HG03139 (cell line): ENCODE data around the gene PRRC2C.

Experiments used
- ATAC-seq: cut with Tn5 transposase; IDR thresholded peaks from one replicate; pipeline ENCODE4 v1.9.1; 2021; ENCODE audit not compliant: unreplicated experiment

Gene PRRC2C

DNA sequence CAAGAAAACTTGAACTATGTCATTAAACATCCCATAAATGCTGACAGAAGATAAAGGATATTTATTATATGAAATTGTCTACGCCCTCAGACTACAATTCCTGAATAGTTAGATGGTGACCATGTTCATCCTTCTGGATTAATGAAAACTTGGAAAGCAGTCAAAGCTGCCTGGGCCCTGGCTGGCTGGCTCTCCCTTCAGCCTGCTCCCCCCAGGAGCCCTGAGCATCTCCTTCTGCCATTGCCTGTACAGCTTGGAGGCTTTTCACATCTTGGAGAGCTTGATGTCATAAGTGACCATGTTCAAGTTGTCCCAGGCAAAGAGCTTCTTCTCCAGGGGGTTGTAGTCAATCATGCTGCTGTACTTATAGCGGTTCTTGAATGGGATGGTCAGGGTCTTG lies 150.3 kb downstream of the PRRC2C start:
- ATAC-seq: no peak

DNA sequence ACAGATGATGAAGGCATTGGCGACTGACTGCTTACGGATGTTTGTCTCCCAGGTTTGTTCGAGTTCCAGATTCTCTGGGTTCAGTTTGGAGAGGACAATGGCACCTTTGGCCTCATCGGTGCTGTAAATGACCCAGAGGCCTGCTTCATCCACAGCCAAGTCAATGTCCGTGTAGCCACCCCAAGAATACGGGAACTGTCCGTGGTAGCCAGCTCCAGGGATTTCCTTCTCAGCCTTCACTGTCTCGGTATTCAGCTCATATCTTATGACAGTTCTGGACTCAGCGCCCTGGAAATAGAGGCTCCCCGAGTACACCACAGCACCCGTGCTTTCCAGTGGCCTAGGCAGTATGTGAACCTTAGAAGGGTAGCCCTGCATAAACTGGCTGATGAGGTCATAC lies 150.8 kb downstream of the PRRC2C start:
- ATAC-seq: no peak

DNA sequence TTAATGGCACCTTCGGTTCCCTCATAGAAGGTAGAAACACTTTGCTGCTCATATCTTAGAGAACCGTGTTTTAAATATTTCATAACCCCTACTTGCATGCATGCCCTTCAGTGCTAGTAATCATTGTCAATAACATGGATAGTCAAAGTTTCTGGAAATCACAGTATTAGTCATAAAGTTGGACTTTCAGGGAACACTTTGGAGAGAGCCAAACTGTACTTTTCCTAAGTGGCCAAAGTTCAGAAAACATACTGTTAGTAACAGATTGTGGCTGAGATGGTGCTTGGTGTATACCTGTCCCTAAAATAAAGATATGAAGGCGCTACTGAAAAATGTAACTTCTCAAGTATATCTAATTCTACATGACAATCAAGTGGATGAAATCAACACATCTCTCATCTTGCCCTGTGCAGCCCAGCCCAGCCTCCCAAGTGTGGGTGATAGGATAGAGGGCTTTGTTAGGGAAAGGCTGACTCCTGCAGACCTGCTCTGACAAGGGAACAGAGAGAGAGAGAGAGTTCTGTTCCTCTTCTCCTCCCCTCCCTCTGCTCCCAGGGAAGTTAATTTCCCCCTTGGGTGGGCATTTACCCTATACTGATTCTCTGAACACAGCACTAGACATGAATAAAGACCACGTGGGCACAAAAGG lies 152.7 kb downstream of the PRRC2C start:
- ATAC-seq: no peak

DNA sequence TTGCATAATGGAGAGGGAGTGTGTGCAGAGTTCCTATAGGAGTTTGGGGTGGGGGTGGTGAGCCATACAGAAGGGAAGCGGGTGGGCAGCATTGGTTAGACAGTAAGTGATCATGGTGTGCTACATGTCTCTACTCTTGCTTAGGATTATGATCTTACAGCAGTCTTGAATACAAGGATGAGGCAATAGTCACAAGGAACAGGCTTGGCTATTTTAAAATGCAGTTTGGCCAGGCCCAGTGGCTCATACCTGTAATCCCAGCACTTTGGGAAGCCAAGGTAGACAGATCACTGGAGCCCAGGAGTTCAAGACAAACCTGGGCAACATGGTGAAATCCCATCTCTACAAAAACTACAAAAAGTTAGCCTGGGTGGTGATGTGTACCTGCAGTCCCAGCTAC lies 154.9 kb downstream of the PRRC2C start:
- no peak for ATAC-seq

DNA sequence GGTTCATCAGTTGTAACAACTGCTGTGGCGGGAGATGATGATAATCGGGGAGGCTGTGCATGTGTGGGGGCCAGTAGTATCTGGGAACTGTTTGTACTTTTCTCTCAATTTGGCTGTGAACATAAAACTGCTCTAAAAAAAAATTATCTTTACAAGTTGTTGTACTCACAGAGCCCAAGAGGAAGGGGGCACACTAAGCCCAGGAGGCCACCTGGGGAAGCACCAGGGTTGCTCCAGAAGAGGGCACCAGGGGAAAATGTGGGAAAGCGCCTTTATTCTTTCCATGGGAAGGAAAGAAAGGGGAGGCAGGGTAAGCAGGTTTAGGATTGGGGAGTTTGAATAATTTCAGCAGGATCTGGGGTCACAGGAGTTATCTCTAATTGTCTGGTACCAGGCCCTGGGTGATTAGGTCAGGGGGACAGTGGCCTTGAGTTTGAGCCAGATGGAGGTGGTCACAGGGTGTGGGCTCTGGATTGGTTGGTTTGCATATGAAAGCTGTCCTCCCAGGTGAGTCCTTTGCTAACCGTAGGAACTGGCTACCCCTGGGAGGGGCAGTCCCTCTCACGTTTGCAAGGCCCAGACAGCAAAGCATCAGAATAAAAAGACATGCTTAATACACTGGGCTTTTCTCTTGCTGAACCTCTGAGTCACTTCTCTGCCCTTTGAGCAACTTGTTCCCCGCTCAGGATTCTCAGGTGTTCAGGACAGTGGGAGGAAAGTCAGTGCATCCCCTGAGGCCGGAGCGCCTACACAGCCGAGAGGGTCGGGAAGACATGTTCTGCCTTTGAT lies 155.9 kb downstream of the PRRC2C start:
- ATAC-seq: no peak

DNA sequence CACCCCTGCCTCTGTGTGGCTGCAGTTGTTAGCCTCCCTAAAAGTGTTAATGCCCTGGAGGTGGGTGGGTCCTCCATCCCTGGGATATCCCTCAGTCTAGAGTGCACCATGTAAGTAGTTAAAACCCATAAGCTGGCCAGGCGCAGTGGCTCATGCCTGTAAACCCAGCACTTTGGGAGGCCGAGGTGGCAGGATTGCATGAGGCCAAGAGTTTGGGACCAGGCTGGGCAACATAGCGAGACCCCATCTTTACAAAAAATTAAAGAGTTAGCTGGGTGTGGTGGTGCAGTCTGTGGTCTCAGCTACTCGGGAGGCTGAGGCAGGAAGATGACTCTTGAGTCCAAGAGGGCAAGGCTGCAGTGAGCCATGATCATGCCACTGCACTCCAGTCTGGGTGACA lies 156.9 kb downstream of the PRRC2C start:
- ATAC-seq: no peak
